ENCODE measurements around the gene PTPN11. TPM values are rescaled to one million over a fixed set of nuclear protein-coding genes. Genes with fewer than 3 reads are reported as not detected.

PTPN11 gene
- 10 to 100 TPM; 81.5 to 82.3 TPM for total RNA-seq

GRCh38 chr12:112418608-112419296 is at the start of gene PTPN11:
Gene PTPN11 (plus strand): TSS chr12:112418947. CDS start chr12:112419112, 165 bp downstream.
- Histone ChIP-seq H3K4me3 (peak within 1 kb of the TSS; percentile 98), H3K36me3 (no peaks in the 10 kb centered on the region), H3K9ac (ENCODE audit: low read depth in 2 of 2, low read length in 2 of 2) (peak within 1 kb of the TSS; percentile 97), H3K4me1 (peaks cover 5% of the 10 kb centered on the region), H3K27ac (peak within 1 kb of the TSS; percentile 96), H3K9me3 (no peaks in the 10 kb centered on the region), H3K27me3 (no peaks in the 10 kb centered on the region)
- peak; percentile 92 for DNase-seq
- TF ChIP-seq CTCF (IDR thresholded peaks at IDR 0.05): peak; percentile 34
- intact Hi-C loops (cut with DNase I): no loop called here

GRCh38 chr12:112370199-112370598 is 48.5 kb upstream of the PTPN11 start:
- no peak overlapping the region for H3K27ac ChIP-seq
- H3K4me3 ChIP-seq: no peak overlapping the region
- intact Hi-C loops (cut with DNase I): no loop called here
- no peaks in the 10 kb centered on the region for H3K9me3 ChIP-seq
- no peaks in the 10 kb centered on the region for H3K4me1 ChIP-seq
- no peaks in the 10 kb centered on the region for H3K27me3 ChIP-seq
- no peaks in the 10 kb centered on the region for H3K36me3 ChIP-seq
- no peak for DNase-seq
- no peak for TF ChIP-seq CTCF (IDR thresholded peaks at IDR 0.05)
- H3K9ac ChIP-seq (ENCODE audit: low read depth in 2 of 2, low read length in 2 of 2): no peak overlapping the region

- H3K27me3 ChIP-seq: no peaks in the 10 kb centered on the region
- intact Hi-C loops (cut with DNase I): no loop called here
- no peak overlapping the region for H3K4me3 ChIP-seq
- no peaks in the 10 kb centered on the region for H3K36me3 ChIP-seq
- no peak overlapping the region for H3K27ac ChIP-seq
- no peak for TF ChIP-seq CTCF (IDR thresholded peaks at IDR 0.05)
- peak; percentile 44 for DNase-seq
- H3K9ac ChIP-seq (ENCODE audit: low read depth in 2 of 2, low read length in 2 of 2): no peak overlapping the region
- no peaks in the 10 kb centered on the region for H3K4me1 ChIP-seq
- H3K9me3 ChIP-seq: no peaks in the 10 kb centered on the region
Observed at GRCh38 chr12:112370868-112371510, 47.8 kb upstream of the PTPN11 start.

GRCh38 chr12:112374166-112374740 is 44.5 kb upstream of the PTPN11 start:
- no peaks in the 10 kb centered on the region for H3K4me1 ChIP-seq
- no peak for DNase-seq
- no peaks in the 10 kb centered on the region for H3K9me3 ChIP-seq
- intact Hi-C loops (cut with DNase I): no loop called here
- no peak overlapping the region for H3K9ac ChIP-seq (ENCODE audit: low read depth in 2 of 2, low read length in 2 of 2)
- H3K4me3 ChIP-seq: no peak overlapping the region
- no peak overlapping the region for H3K27ac ChIP-seq
- H3K27me3 ChIP-seq: no peaks in the 10 kb centered on the region
- H3K36me3 ChIP-seq: no peaks in the 10 kb centered on the region
- TF ChIP-seq CTCF (IDR thresholded peaks at IDR 0.05): no peak

GRCh38 chr12:112375105-112375504 is 43.6 kb upstream of the PTPN11 start:
- Histone ChIP-seq H3K9me3 (no peaks in the 10 kb centered on the region), H3K27me3 (no peaks in the 10 kb centered on the region), H3K4me3 (no peak overlapping the region), H3K9ac (ENCODE audit: low read depth in 2 of 2, low read length in 2 of 2) (no peak overlapping the region), H3K36me3 (no peaks in the 10 kb centered on the region), H3K27ac (no peak overlapping the region), H3K4me1 (peaks cover under 1% of the 10 kb centered on the region)
- TF ChIP-seq CTCF (IDR thresholded peaks at IDR 0.05): no peak
- intact Hi-C loops (cut with DNase I): no loop called here
- no peak for DNase-seq

Data from colonic mucosa (tissue), 4 donors.